Putamen (tissue), 1 donor: ENCODE data around the gene CDHR5.

Experiments used
- DNase-seq: peaks from one replicate; pipeline ENCODE4 v3.0.0-alpha.2; 2016; ENCODE audit warnings: low spot score

Gene CDHR5

GRCh38 chr11:610146-610801, 14.5 kb downstream of the CDHR5 start:
- no peak for DNase-seq

- DNase-seq, result no peak
Observed at GRCh38 chr11:609341-609811, 15.4 kb downstream of the CDHR5 start.

- no peak for DNase-seq
Observed at GRCh38 chr11:608791-609251, 15.9 kb downstream of the CDHR5 start.

- no peak for DNase-seq
Observed at GRCh38 chr11:607971-608659, 16.6 kb downstream of the CDHR5 start.

- DNase-seq, result no peak
Observed at GRCh38 chr11:607020-607780, 17.6 kb downstream of the CDHR5 start.

- DNase-seq, result no peak
Observed at GRCh38 chr11:606245-606644, 18.5 kb downstream of the CDHR5 start.

- DNase-seq, result no peak
Observed at GRCh38 chr11:605286-606129, 19.2 kb downstream of the CDHR5 start.

GRCh38 chr11:603154-603553, 21.6 kb downstream of the CDHR5 start:
- DNase-seq, result no peak

GRCh38 chr11:601573-602245, 23.0 kb downstream of the CDHR5 start:
- no peak for DNase-seq

GRCh38 chr11:598005-598680, 26.6 kb downstream of the CDHR5 start:
- DNase-seq, result no peak

GRCh38 chr11:597166-597725, 27.5 kb downstream of the CDHR5 start:
- no peak for DNase-seq

GRCh38 chr11:596374-596773, 28.4 kb downstream of the CDHR5 start:
- DNase-seq, result no peak

GRCh38 chr11:595400-595799, 29.4 kb downstream of the CDHR5 start:
- no peak for DNase-seq

- no peak for DNase-seq
Observed at GRCh38 chr11:593347-593746, 31.4 kb downstream of the CDHR5 start.

GRCh38 chr11:592918-593317, 31.8 kb downstream of the CDHR5 start:
- DNase-seq, result no peak

GRCh38 chr11:592501-592900, 32.3 kb downstream of the CDHR5 start:
- no peak for DNase-seq

- DNase-seq, result no peak
Observed at GRCh38 chr11:590997-591396, 33.8 kb downstream of the CDHR5 start.

GRCh38 chr11:589798-590197, 35.0 kb downstream of the CDHR5 start:
- DNase-seq, result no peak

- DNase-seq, result no peak
Observed at GRCh38 chr11:587978-588380, 36.8 kb downstream of the CDHR5 start.

GRCh38 chr11:587546-587945, 37.2 kb downstream of the CDHR5 start:
- no peak for DNase-seq
